HG03575 (cell line): ENCODE data around the gene AGBL4.

Source experiments
- ATAC-seq: cut with Tn5 transposase; IDR thresholded peaks from one replicate; pipeline ENCODE4 v1.9.1; 2021; ENCODE audit not compliant: unreplicated experiment, insufficient number of reproducible peaks, low FRiP score; ENCODE audit errors: extremely low read depth

Gene AGBL4

GRCh38 chr1:48988633-48989197, 1035.0 kb downstream of the AGBL4 start:
- no peak for ATAC-seq

- ATAC-seq = no peak
Measured at GRCh38 chr1:48979940-48980339, 1043.8 kb downstream of the AGBL4 start.

GRCh38 chr1:48978413-48978812, 1045.3 kb downstream of the AGBL4 start:
- ATAC-seq = no peak

- no peak for ATAC-seq
Measured at GRCh38 chr1:48977273-48977672, 1046.5 kb downstream of the AGBL4 start.

- no peak for ATAC-seq
Measured at GRCh38 chr1:48969971-48970370, 1053.8 kb downstream of the AGBL4 start.

- ATAC-seq = no peak
Measured at GRCh38 chr1:48967318-48967717, 1056.4 kb downstream of the AGBL4 start.

GRCh38 chr1:48966583-48966982, 1057.2 kb downstream of the AGBL4 start:
- no peak for ATAC-seq

GRCh38 chr1:48960320-48960719, 1063.4 kb downstream of the AGBL4 start:
- ATAC-seq = no peak

- ATAC-seq = no peak
Measured at GRCh38 chr1:48955774-48956173, 1068.0 kb downstream of the AGBL4 start.

- ATAC-seq = no peak
Measured at GRCh38 chr1:48953617-48954016, 1070.1 kb downstream of the AGBL4 start.

GRCh38 chr1:48948562-48948961, 1075.2 kb downstream of the AGBL4 start:
- ATAC-seq = no peak

- no peak for ATAC-seq
Measured at GRCh38 chr1:48947761-48948537, 1075.8 kb downstream of the AGBL4 start.

- ATAC-seq = no peak
Measured at GRCh38 chr1:48946070-48946469, 1077.7 kb downstream of the AGBL4 start.

- no peak for ATAC-seq
Measured at GRCh38 chr1:48944811-48945210, 1078.9 kb downstream of the AGBL4 start.

GRCh38 chr1:48943826-48944225, 1079.9 kb downstream of the AGBL4 start:
- ATAC-seq = no peak

- no peak for ATAC-seq
Measured at GRCh38 chr1:48943393-48943792, 1080.4 kb downstream of the AGBL4 start.

- ATAC-seq = no peak
Measured at GRCh38 chr1:48940962-48941732, 1082.6 kb downstream of the AGBL4 start.

GRCh38 chr1:48940354-48940753, 1083.4 kb downstream of the AGBL4 start:
- no peak for ATAC-seq

- ATAC-seq = no peak
Measured at GRCh38 chr1:48939828-48940227, 1083.9 kb downstream of the AGBL4 start.

GRCh38 chr1:48939042-48939441, 1084.7 kb downstream of the AGBL4 start:
- no peak for ATAC-seq
